ENCODE measurements around the gene SYNPO2L. TPM values are rescaled to one million over a fixed set of nuclear protein-coding genes. Genes with fewer than 3 reads are reported as not detected.

The SYNPO2L gene
- total and polyA plus RNA-seq, 2 donors (not counting 1 experiment from before 2014, with no cell fraction given): 0.07 TPM; not detected in 1

DNA sequence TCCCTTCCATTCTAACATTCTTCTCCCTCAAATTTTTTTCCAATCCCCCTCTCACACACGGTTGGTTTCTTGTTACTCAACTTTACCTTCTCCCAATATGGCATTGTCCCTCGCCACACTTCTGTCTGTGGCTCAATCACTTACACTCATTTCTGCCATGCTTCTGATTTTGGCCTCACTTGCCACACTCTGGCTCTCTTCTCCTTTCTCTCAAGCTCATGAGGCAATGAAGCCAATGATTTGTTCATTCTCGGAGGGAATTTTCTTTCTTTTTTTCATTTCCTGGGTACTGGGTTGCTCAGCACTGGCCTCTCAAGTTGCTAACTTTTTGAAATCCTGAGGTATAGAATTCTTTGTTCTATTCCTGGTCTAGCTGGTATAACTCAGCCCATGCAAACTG lies 10.6 kb downstream of the SYNPO2L start:
- Histone ChIP-seq H2AFZ (ENCODE audit: insufficient read depth, low read depth, low read length, poor library complexity, severe bottlenecking) (peak overlapping the region; percentile 13), H4K20me1 (ENCODE audit: control insufficient read depth, insufficient read depth, low read length, poor library complexity, severe bottlenecking) (no peaks in the 10 kb centered on the region), H3K4me1 (ENCODE audit: control insufficient read depth in 2 of 2, insufficient read depth in 2 of 2, low read length in 2 of 2) (peaks cover 10 to 28% of the 10 kb centered on the region in 2 donors), H3K4me2 (replicated peaks; ENCODE audit: low read depth, low read length, poor library complexity, severe bottlenecking) (no peak overlapping the region), H3K27ac (ENCODE audit: low read length in 2 of 2) (no peak overlapping the region), H3K9me3 (ENCODE audit: control extremely low read depth in 1 of 3, control insufficient read depth in 2 of 3, insufficient read depth in 1 of 3, low read length in 2 of 3) (no peaks in the 10 kb centered on the region), H3K27me3 (replicated peaks in 1 of 4; ENCODE audit: control extremely low read depth in 1 of 4, control insufficient read depth in 3 of 4, insufficient read depth in 4 of 4, low read length in 3 of 4) (peaks cover 0 to 10% (median 0%) of the 10 kb centered on the region in 4 experiments), H3K9ac (ENCODE audit: low read length) (no peak overlapping the region), H3K4me3 (ENCODE audit: control extremely low read depth in 1 of 5, extremely low read depth in 1 of 5, insufficient read depth in 1 of 5, low read depth in 2 of 5, low read length in 4 of 5) (no peak overlapping the region), H3K36me3 (replicated peaks in 1 of 2; ENCODE audit: control extremely low read depth in 1 of 2, control insufficient read depth in 1 of 2, extremely low read depth in 1 of 2, insufficient read depth in 2 of 2, low read length in 1 of 2) (no peaks in the 10 kb centered on the region), H3K79me2 (ENCODE audit: control insufficient read depth, insufficient read depth, low read length) (no peaks in the 10 kb centered on the region)
- intact Hi-C loops (cut with micrococcal nuclease): no loop called here
- H3K4me1 Mint-ChIP-seq: peaks cover 27% of the 10 kb centered on the region
- H3K27ac Mint-ChIP-seq: no peak overlapping the region
- ChIA-PET CTCF (interaction anchor here (0.9 to 10.5 kb wide), 6 partner anchors 10 to 381 kb away, joined by 3 to 191 read pairs (median 16); no protein-coding TSS in a partner anchor), POLR2A (interaction anchor here (0.6 to 1.2 kb wide), 2 partner anchors 19 to 149 kb away, joined by 3 to 6 read pairs; partner anchors contain the start of gene PPP3CB)
- no peak overlapping the region for H3K4me3 Mint-ChIP-seq
- H3K9me3 Mint-ChIP-seq (ENCODE audit: insufficient read depth): no peaks in the 10 kb centered on the region
- ATAC-seq (ENCODE audit: low read depth) (no peak), DNase-seq (no peak)
- TF ChIP-seq, protein P1, sequence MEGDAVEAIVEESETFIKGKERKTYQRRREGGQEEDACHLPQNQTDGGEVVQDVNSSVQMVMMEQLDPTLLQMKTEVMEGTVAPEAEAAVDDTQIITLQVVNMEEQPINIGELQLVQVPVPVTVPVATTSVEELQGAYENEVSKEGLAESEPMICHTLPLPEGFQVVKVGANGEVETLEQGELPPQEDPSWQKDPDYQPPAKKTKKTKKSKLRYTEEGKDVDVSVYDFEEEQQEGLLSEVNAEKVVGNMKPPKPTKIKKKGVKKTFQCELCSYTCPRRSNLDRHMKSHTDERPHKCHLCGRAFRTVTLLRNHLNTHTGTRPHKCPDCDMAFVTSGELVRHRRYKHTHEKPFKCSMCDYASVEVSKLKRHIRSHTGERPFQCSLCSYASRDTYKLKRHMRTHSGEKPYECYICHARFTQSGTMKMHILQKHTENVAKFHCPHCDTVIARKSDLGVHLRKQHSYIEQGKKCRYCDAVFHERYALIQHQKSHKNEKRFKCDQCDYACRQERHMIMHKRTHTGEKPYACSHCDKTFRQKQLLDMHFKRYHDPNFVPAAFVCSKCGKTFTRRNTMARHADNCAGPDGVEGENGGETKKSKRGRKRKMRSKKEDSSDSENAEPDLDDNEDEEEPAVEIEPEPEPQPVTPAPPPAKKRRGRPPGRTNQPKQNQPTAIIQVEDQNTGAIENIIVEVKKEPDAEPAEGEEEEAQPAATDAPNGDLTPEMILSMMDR (IDR thresholded peaks at IDR 0.05): no peak
- no peak for TF ChIP-seq EZH2 (IDR thresholded peaks at IDR 0.05; ENCODE audit: borderline replicate concordance, insufficient read depth, low read depth, low read length, poor library complexity, severe bottlenecking)
- 78% methylated on average over 3 of the region's 3 CpGs for WGBS (ENCODE audit: insufficient coverage)
- peaks cover 8% of the 10 kb centered on the region for H3K27me3 Mint-ChIP-seq

DNA sequence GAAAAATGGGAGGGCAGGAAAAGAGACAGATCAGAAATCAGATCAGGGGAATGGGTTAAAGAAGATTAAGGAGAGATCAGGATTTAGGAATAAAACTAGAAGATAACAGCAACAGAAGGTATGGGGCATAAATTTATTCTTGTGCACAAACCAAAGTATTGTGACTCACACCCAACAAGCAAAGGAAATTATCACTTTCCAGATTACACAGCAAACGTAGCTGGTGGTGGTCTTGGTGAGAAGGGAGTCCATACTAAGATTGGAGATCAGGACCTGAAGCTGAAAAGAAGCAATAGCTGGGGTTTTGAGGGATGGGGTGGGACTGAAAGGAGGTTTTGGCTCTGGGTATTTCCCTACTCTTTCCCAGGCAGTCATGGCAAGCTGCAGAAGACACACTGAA lies 11.1 kb downstream of the SYNPO2L start:
- Histone ChIP-seq H3K4me2 (replicated peaks; ENCODE audit: low read depth, low read length, poor library complexity, severe bottlenecking) (no peak overlapping the region), H3K4me3 (ENCODE audit: control extremely low read depth in 1 of 5, extremely low read depth in 1 of 5, insufficient read depth in 1 of 5, low read depth in 2 of 5, low read length in 4 of 5) (no peak overlapping the region), H3K27ac (ENCODE audit: low read length in 2 of 2) (no peak overlapping the region), H3K9ac (ENCODE audit: low read length) (no peak overlapping the region), H3K4me1 (ENCODE audit: control insufficient read depth in 2 of 2, insufficient read depth in 2 of 2, low read length in 2 of 2) (peaks cover 10 to 28% of the 10 kb centered on the region in 2 donors), H3K9me3 (ENCODE audit: control extremely low read depth in 1 of 3, control insufficient read depth in 2 of 3, insufficient read depth in 1 of 3, low read length in 2 of 3) (no peaks in the 10 kb centered on the region), H3K36me3 (replicated peaks in 1 of 2; ENCODE audit: control extremely low read depth in 1 of 2, control insufficient read depth in 1 of 2, extremely low read depth in 1 of 2, insufficient read depth in 2 of 2, low read length in 1 of 2) (no peaks in the 10 kb centered on the region), H2AFZ (ENCODE audit: insufficient read depth, low read depth, low read length, poor library complexity, severe bottlenecking) (peak overlapping the region; percentile 69), H3K27me3 (replicated peaks in 1 of 4; ENCODE audit: control extremely low read depth in 1 of 4, control insufficient read depth in 3 of 4, insufficient read depth in 4 of 4, low read length in 3 of 4) (peaks cover 0 to 10% (median 0%) of the 10 kb centered on the region in 4 experiments), H3K79me2 (ENCODE audit: control insufficient read depth, insufficient read depth, low read length) (no peaks in the 10 kb centered on the region), H4K20me1 (ENCODE audit: control insufficient read depth, insufficient read depth, low read length, poor library complexity, severe bottlenecking) (no peaks in the 10 kb centered on the region)
- WGBS (ENCODE audit: insufficient coverage): no CpG with 5 or more reads among the region's 1 CpG
- POLR2A ChIA-PET: interaction anchor here (0.6 to 1.2 kb wide), 2 partner anchors 19 to 149 kb away, joined by 3 to 6 read pairs; partner anchors contain the start of gene PPP3CB
- no peak for TF ChIP-seq EZH2 (IDR thresholded peaks at IDR 0.05; ENCODE audit: borderline replicate concordance, insufficient read depth, low read depth, low read length, poor library complexity, severe bottlenecking)
- TF ChIP-seq, protein P1 (IDR thresholded peaks at IDR 0.05): no peak
- no peak overlapping the region for H3K4me3 Mint-ChIP-seq
- H3K27me3 Mint-ChIP-seq: peaks cover 8% of the 10 kb centered on the region
- intact Hi-C loops (cut with micrococcal nuclease): loop anchor here (1.0 kb wide), 2 partner anchors 18 to 380 kb away; no protein-coding TSS in a partner anchor
- CTCF ChIA-PET: interaction anchor here (0.6 to 10.5 kb wide), 14 partner anchors 10 to 536 kb away, joined by 3 to 191 read pairs (median 6); no protein-coding TSS in a partner anchor
- peaks cover 26% of the 10 kb centered on the region for H3K4me1 Mint-ChIP-seq
- H3K27ac Mint-ChIP-seq: no peak overlapping the region
- DNase-seq (no peak), ATAC-seq (ENCODE audit: low read depth) (no peak)
- no peaks in the 10 kb centered on the region for H3K9me3 Mint-ChIP-seq (ENCODE audit: insufficient read depth)
